Kidney (tissue), 14 donors: Measurements from ENCODE around the gene SLC35A1. TPM values are rescaled to one million over a fixed set of nuclear protein-coding genes. Genes with fewer than 3 reads are reported as not detected.

Experiments used
- DNase-seq, 5 donors: peaks; one replicate each; pipeline ENCODE4 v3.0.0-alpha.2; 2013 to 2020
- FAIRE-seq: peaks from 2 replicates; lab custom pipeline; 2012; peaks lifted over from hg19 to GRCh38; lab: Jason Lieb, UNC
- H3K27ac ChIP-seq, 2 donors: one replicate each; pipeline ENCODE4 v1.7.0; 2013; ENCODE audit warnings: low read depth in 2 of 2, low read length in 2 of 2, inconsistent platforms in 1 of 2
- H3K27me3 ChIP-seq: one replicate; pipeline ENCODE4 v1.7.1; 2013; ENCODE audit warnings: low read length, inconsistent platforms; ENCODE audit not compliant: control insufficient read depth, insufficient read depth
- H3K36me3 ChIP-seq, 3 donors: one replicate each; pipeline versions ENCODE4 v1.7.0 to v1.7.1; 2013; ENCODE audit warnings: low read length in 3 of 3, control low read depth in 1 of 3, inconsistent platforms in 1 of 3; ENCODE audit not compliant: insufficient read depth in 3 of 3, control insufficient read depth in 2 of 3
- H3K4me1 ChIP-seq, 3 donors: one replicate each; pipeline versions ENCODE4 v1.7.0 to v1.7.1; 2013; ENCODE audit warnings: low read length in 3 of 3, inconsistent platforms in 1 of 3, low read depth in 1 of 3; ENCODE audit not compliant: control insufficient read depth in 2 of 3, insufficient read depth in 2 of 3
- H3K4me3 ChIP-seq, 3 donors: one replicate each; pipeline versions ENCODE4 v1.7.0 to v1.8.1; 2013; ENCODE audit warnings: low read length in 3 of 3, control low read depth in 1 of 3, inconsistent platforms in 1 of 3
- H3K9ac ChIP-seq, 3 donors: one replicate each; pipeline versions ENCODE4 v1.7.0 to v1.7.1; 2013; ENCODE audit warnings: low read length in 3 of 3, control low read depth in 1 of 3, inconsistent platforms in 1 of 3
- H3K9me3 ChIP-seq, 3 donors: one replicate each; pipeline versions ENCODE4 v1.7.0 to v1.7.1; 2013; ENCODE audit warnings: low read length in 3 of 3, control low read depth in 1 of 3, inconsistent platforms in 1 of 3; ENCODE audit not compliant: control insufficient read depth in 2 of 3, insufficient read depth in 1 of 3
- CTCF ChIP-seq: IDR thresholded peaks from 3 replicates; pipeline ENCODE4 v1.5.1; 2012; ENCODE audit warnings: mild to moderate bottlenecking, moderate library complexity, borderline replicate concordance; ENCODE audit not compliant: insufficient read depth; ENCODE audit errors: extremely low read depth
- intact Hi-C: fragments of 100-400 bp; cut with DNase I; formaldehyde crosslinking; loops from one replicate; pipeline ENCODE4 v1.11.1; 2022
- polyA plus RNA-seq: library from polyadenylated mRNA; stranded (reverse); fragments of 350-450 nt; fragmentation: Illumina TruSeq; extraction: RNeasy Lipid Tissue Mini Kit (QIAGEN cat#74804); gene quantifications from one replicate; pipeline ENCODE4 v1.2.3, GENCODE V29; 2014; ENCODE audit warnings: low read depth, low replicate concordance; ENCODE audit not compliant: insufficient read depth
- total RNA-seq: library from RNA; stranded (reverse); fragmentation: NEBNext Ultra II Directional; extraction: Animal tissue kit (Norgen Biotek cat#: 25700); gene quantifications from one replicate; pipeline ENCODE4 v1.2.1, GENCODE V29; 2021
- donor health status: control.
- donor health status: control.
- donor health status: control.
- donor health status: control.
- donor health status: control.
- donor health status: DM: yes; HTN: yes; CAD: no.
- donor health status: Normal renal cell carcinoma (clear cell type).

Gene SLC35A1
- total and polyA plus RNA-seq, 2 donors from 2014 or later, result 18.1 to 20.4 TPM

GRCh38 chr6:87543696-87544473 is 71.1 kb downstream of the SLC35A1 start:
- Histone ChIP-seq H3K36me3 (peaks cover 2 to 5% (median 5%) of the 10 kb centered on the region in 3 donors), H3K9ac (no peak overlapping the region), H3K4me3 (no peak overlapping the region), H3K27ac (no peak overlapping the region), H3K27me3 (no peaks in the 10 kb centered on the region), H3K9me3 (peaks cover 0 to 1% (median 0%) of the 10 kb centered on the region in 3 donors), H3K4me1 (peaks cover 0 to 3% (median 0%) of the 10 kb centered on the region in 3 donors)
- TF ChIP-seq CTCF, result no peak
- DNase-seq (no peak), FAIRE-seq (no peak)
- intact Hi-C loops, result no loop called here

GRCh38 chr6:87544474-87544735 is 71.6 kb downstream of the SLC35A1 start:
- no peak overlapping the region for H3K27ac ChIP-seq
- H3K4me1 ChIP-seq, result peaks cover 0 to 3% (median 0%) of the 10 kb centered on the region in 3 donors
- no peaks in the 10 kb centered on the region for H3K27me3 ChIP-seq
- H3K9me3 ChIP-seq, result peaks cover 0 to 1% (median 0%) of the 10 kb centered on the region in 3 donors
- DNase-seq (no peak), FAIRE-seq (no peak)
- intact Hi-C loops, result no loop called here
- H3K36me3 ChIP-seq, result peaks cover under 1 to 5% (median 5%) of the 10 kb centered on the region in 3 donors
- no peak for TF ChIP-seq CTCF
- H3K4me3 ChIP-seq, result no peak overlapping the region
- no peak overlapping the region for H3K9ac ChIP-seq

GRCh38 chr6:87551799-87552198 is 79.0 kb downstream of the SLC35A1 start:
- intact Hi-C loops, result no loop called here
- no peak overlapping the region for H3K4me3 ChIP-seq
- H3K27ac ChIP-seq, result no peak overlapping the region
- TF ChIP-seq CTCF, result no peak
- peaks cover 0 to 16% (median 3%) of the 10 kb centered on the region in 3 donors for H3K36me3 ChIP-seq
- no peak for DNase-seq
- H3K27me3 ChIP-seq, result no peaks in the 10 kb centered on the region
- no peaks in the 10 kb centered on the region for H3K9me3 ChIP-seq
- no peak for FAIRE-seq
- no peaks in the 10 kb centered on the region for H3K4me1 ChIP-seq
- no peak overlapping the region for H3K9ac ChIP-seq
